Calu3 (cell line): ENCODE data around the gene NR5A2. TPM values are rescaled to one million over a fixed set of nuclear protein-coding genes. Genes with fewer than 3 reads are reported as not detected.

Source experiments
- BruUV-seq: library from RNA; stranded (reverse); fragments of 400-500 nt; replicated peaks from 2 replicates; lab custom pipeline; 2021; lab: Mats Ljungman, UMichigan
- CTCF ChIA-PET: fragments of 300-600 bp; sonication (Branson Sonifier 250); formaldehyde crosslinking; loops from one replicate; lab custom pipeline; 2022; ENCODE audit warnings: antibody characterized with exemption; lab: Charles Lee
- DNase-seq: peaks from one replicate; pipeline ENCODE4 v3.0.0; 2022
- H3K27ac Mint-ChIP-seq: one replicate; pipeline ENCODE4 v1.8.0; 2022; ENCODE audit warnings: mixed read lengths; ENCODE audit not compliant: unreplicated experiment
- H3K27me3 Mint-ChIP-seq: one replicate; pipeline ENCODE4 v1.8.0; 2022; ENCODE audit warnings: mixed read lengths; ENCODE audit not compliant: unreplicated experiment
- H3K36me3 Mint-ChIP-seq: one replicate; pipeline ENCODE4 v1.8.0; 2022; ENCODE audit warnings: mild to moderate bottlenecking, moderate library complexity, mixed read lengths; ENCODE audit not compliant: insufficient read depth, unreplicated experiment
- H3K4me1 Mint-ChIP-seq: one replicate; pipeline ENCODE4 v1.8.0; 2022; ENCODE audit warnings: mild to moderate bottlenecking, low read depth, mixed read lengths; ENCODE audit not compliant: unreplicated experiment
- H3K4me3 Mint-ChIP-seq: one replicate; pipeline ENCODE4 v1.8.0; 2022; ENCODE audit warnings: mild to moderate bottlenecking, low read depth, moderate library complexity, mixed read lengths; ENCODE audit not compliant: unreplicated experiment
- H3K9me3 Mint-ChIP-seq: one replicate; pipeline ENCODE4 v1.8.0; 2022; ENCODE audit warnings: low read depth, mixed read lengths; ENCODE audit not compliant: unreplicated experiment
- CTCF ChIP-seq: fragments of 200-600 bp; IDR thresholded peaks from one replicate; pipeline ENCODE4 v1.8.0; 2022; ENCODE audit warnings: antibody characterized with exemption; ENCODE audit not compliant: unreplicated experiment
- intact Hi-C: fragments of 100-400 bp; cut with micrococcal nuclease; formaldehyde crosslinking; loops from one replicate; pipeline ENCODE4 v1.10.0; 2022; ENCODE audit not compliant: unreplicated experiment
- total RNA-seq: library from RNA; stranded (reverse); gene quantifications from 2 replicates; pipeline ENCODE4 v1.2.3, GENCODE V29; 2022

NR5A2 gene
- total RNA-seq, 1 experiment from 2014 or later = 6.9 TPM

GRCh38 chr1:200046115-200046514 lies 18.6 kb downstream of the NR5A2 start:
- no peaks in the 10 kb centered on the region for H3K9me3 Mint-ChIP-seq
- DNase-seq = no peak
- no peak for TF ChIP-seq CTCF
- no peak overlapping the region for H3K4me3 Mint-ChIP-seq
- peaks cover 22% of the 10 kb centered on the region for H3K4me1 Mint-ChIP-seq
- intact Hi-C loops = no loop called here
- H3K36me3 Mint-ChIP-seq = peaks cover 21% of the 10 kb centered on the region
- peaks cover 12% of the 10 kb centered on the region for H3K27me3 Mint-ChIP-seq
- BruUV-seq = no TSS peak
- no peak overlapping the region for H3K27ac Mint-ChIP-seq
- CTCF ChIA-PET = no interaction called here

- H3K27me3 Mint-ChIP-seq = no peaks in the 10 kb centered on the region
- peaks cover under 1% of the 10 kb centered on the region for H3K36me3 Mint-ChIP-seq
- CTCF ChIA-PET = interaction anchor here (0.6 to 0.7 kb wide), 4 partner anchors 41 to 332 kb away, joined by 3 to 6 read pairs (median 4); no protein-coding TSS in a partner anchor
- no peak for DNase-seq
- H3K27ac Mint-ChIP-seq = no peak overlapping the region
- no peak for TF ChIP-seq CTCF
- intact Hi-C loops = no loop called here
- H3K9me3 Mint-ChIP-seq = no peaks in the 10 kb centered on the region
- H3K4me3 Mint-ChIP-seq = no peak overlapping the region
- BruUV-seq = no TSS peak
- H3K4me1 Mint-ChIP-seq = peaks cover 5% of the 10 kb centered on the region
Observed at GRCh38 chr1:200048244-200048643, 20.7 kb downstream of the NR5A2 start.

- no peak for DNase-seq
- BruUV-seq = no TSS peak
- Mint-ChIP-seq H3K27me3 (no peaks in the 10 kb centered on the region), H3K9me3 (no peaks in the 10 kb centered on the region), H3K36me3 (no peaks in the 10 kb centered on the region), H3K4me1 (no peaks in the 10 kb centered on the region), H3K4me3 (no peak overlapping the region), H3K27ac (no peak overlapping the region)
- TF ChIP-seq CTCF = no peak
- CTCF ChIA-PET = no interaction called here
- intact Hi-C loops = no loop called here
Observed at GRCh38 chr1:200049810-200050209, 22.3 kb downstream of the NR5A2 start.

- intact Hi-C loops = no loop called here
- no peak for DNase-seq
- H3K4me3 Mint-ChIP-seq = no peak overlapping the region
- H3K27me3 Mint-ChIP-seq = no peaks in the 10 kb centered on the region
- no peaks in the 10 kb centered on the region for H3K9me3 Mint-ChIP-seq
- BruUV-seq = no TSS peak
- CTCF ChIA-PET = no interaction called here
- no peaks in the 10 kb centered on the region for H3K36me3 Mint-ChIP-seq
- TF ChIP-seq CTCF = no peak
- no peak overlapping the region for H3K27ac Mint-ChIP-seq
- H3K4me1 Mint-ChIP-seq = no peaks in the 10 kb centered on the region
Observed at GRCh38 chr1:200051620-200052019, 24.1 kb downstream of the NR5A2 start.
